ENCODE measurements around the gene JMY. TPM values are rescaled to one million over a fixed set of nuclear protein-coding genes. Genes with fewer than 3 reads are reported as not detected.

Gene JMY
- total and polyA plus RNA-seq, 2 of the 8 experiments (the other 6 are each of a cell fraction or from before 2014, with no cell fraction given), result 2.8 to 13.9 TPM

DNA sequence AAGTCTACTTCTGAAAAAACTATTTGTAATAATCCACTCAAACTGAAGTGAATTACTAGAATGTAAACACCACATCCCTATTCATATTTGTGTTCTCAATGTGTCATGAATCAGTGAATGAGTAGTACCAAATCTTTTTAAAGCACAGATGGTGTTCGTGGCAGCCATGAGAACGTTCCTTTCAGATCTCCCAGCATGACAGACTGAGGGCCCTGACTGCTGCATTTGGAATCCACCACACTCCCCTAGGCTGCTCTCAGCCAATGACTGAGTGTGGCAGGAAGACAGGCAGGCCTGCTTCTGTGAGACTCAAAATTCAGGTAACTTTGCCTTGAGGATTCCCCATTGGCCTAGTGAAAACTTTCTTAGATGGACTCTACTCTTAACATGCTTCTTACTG lies 10.9 kb upstream of the JMY start (continued):
- no peak for TF ChIP-seq SP1 (IDR thresholded peaks at IDR 0.05; ENCODE audit: low read depth, low read length)
- no peak for TF ChIP-seq CREB1 (IDR thresholded peaks at IDR 0.05)
- no peak for TF ChIP-seq SAP30 (IDR thresholded peaks at IDR 0.05; ENCODE audit: insufficient read depth, insufficient replicate concordance, low read length)
- no peak for TF ChIP-seq RXRA (IDR thresholded peaks at IDR 0.05; ENCODE audit: insufficient read depth, low read depth, low read length)
- no peak for TF ChIP-seq ATF3 (IDR thresholded peaks at IDR 0.05; ENCODE audit: insufficient read depth, low read depth, low read length)
- no peak for TF ChIP-seq POLR2A (IDR thresholded peaks at IDR 0.05; ENCODE audit: control extremely low read depth in 1 of 2, low read depth in 2 of 2, low read length in 2 of 2)
